Activated T-cell treated with anti-CD3 and anti-CD28 coated beads for 4 hours (primary cell): ENCODE results near the gene ALPK1.
"Not testable (repeated sequence)": the region's sequence is repeated elsewhere in the genome, so short reads cannot be mapped to it uniquely, and the experiment has no call there.

Experiments used
- DNase-seq: peaks from one replicate; pipeline ENCODE4 v3.0.0-alpha.2; 2020

ALPK1 gene

DNA sequence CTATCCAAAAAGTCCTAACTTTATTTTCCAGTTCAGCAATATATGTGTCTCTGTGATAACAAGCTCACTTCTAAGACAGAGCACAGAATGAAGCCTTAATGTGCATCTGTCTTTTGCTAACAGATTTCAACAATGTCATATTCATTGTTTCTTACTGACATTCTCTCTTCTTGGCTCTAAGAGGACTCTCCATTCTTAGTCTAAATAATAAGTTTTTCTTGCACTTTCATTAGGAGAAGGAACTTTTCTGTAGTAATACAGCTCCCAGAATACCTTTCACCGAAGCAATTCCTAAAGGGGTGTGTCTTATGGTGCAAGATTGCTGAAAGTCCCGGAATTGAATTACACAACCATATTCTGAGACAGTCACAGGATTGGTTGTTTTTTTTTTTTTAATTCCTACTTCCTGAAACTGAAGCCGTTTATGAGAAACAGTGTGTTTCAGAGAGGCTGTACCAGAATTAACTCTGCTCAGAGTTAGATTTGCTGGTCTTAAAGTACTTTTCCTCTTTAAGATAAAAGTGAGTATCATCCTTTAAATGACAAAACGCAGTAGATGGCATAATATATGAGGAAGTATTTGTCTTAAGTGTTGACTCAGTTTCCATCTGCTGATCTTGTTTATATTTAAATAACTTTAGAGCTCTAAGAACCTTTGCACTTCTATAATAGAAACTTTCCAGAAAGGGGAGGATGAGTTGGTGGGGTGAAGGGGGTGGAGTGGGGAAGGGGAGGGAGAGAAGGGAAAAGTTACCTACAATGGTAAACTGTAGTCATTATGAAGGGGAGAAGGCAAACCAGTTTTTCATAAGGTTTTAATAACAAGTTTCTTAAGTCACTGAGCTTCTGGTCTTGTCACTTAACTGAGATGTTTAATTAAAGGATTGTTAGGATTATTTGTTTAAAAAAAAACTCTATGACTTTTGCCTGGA is at the start of gene ALPK1:
Gene ALPK1 (plus strand): TSS at position 421 of the 932 bp plus-strand sequence.
- DNase-seq = no peak

- no peak for DNase-seq
Observed at GRCh38 chr4:112251019-112251643, 46.0 kb upstream of the ALPK1 start.

GRCh38 chr4:112252234-112252633 is 44.9 kb upstream of the ALPK1 start:
- no peak for DNase-seq

DNA sequence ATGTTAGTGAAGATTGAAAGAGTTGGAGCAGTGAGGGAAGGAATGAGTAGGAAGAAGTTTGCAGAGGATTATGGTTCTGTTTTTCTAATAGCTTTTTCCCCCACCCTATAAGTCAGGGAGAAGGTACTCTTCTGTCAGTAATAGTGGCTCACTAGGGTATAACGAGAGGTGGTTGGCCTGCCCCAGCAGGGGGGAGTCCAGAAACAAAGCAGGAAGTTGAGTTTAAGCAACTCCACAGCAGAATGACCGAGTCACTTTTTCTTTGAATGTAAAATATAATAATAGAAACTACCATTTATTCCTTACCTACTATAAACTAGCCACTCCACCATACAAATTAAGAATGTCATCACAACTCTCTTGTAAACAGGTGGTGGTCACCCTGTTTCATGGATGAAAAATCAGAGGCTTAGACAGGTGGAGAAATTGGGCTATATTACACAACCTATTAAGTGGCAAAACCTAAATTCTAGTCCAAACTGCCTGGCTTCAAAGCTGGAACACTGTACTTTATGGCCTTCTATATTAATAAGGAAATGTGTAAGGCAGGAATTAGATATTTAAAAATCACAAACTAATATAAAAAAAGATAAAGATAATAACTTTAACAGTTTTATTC is 43.7 kb upstream of the ALPK1 start:
- no peak for DNase-seq

DNA sequence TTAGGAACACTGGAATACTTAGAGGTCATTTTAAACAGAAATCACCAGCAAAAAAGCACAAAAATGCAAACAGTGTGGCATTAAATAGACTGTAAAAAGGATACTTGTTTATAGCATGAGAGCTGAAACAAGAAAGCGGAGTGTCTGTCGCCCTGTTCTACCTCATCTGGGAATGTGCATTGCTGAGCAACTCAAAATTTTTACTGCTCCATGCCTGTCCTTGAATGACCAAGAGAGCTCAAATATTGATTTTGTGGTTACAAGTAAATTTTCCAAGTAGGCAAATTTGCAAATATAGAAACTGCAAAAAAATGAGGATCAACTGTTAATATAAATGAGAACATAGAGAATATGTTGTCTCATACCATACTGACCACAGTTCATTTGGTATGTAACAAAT is 40.1 kb upstream of the ALPK1 start:
- no peak for DNase-seq

DNA sequence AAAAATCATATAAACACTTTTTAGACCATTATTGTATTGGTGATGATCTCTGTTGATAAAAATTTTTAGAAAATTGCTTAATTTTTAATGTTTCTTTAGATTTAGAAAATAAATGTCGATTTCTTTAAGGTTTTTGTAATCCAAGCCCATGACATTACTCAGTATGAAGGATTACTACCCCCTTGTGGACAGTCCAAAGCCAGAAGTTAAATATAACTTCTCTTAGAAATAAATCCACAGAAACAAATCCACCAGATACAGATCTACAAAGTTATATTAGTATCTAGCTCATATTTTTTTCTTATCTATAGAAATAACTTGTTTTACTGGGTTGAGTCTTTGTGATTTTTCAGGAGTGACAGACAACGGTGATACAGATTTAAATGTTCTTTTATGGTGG is 30.3 kb upstream of the ALPK1 start:
- no peak for DNase-seq

DNA sequence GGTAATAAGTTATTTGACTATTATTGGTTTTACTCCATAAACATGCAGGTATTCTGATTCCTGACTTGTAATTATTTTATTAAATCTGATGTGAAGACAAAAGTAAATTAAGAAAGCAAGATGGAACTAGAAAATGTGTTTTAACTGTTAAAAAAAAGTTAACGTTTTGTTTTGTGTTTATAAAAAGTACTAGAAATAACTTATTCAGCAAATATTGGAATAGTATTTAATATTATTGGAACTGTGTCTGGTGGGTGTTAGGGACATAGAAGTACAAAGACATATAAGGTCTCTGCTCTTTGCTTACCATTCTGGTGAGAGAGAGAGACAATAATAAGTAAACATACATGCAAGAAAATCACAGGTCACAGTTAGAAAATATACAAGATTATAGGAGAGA is 27.1 kb upstream of the ALPK1 start:
- DNase-seq = no peak

GRCh38 chr4:112270640-112271421 is 26.3 kb upstream of the ALPK1 start:
- DNase-seq = no peak

DNA sequence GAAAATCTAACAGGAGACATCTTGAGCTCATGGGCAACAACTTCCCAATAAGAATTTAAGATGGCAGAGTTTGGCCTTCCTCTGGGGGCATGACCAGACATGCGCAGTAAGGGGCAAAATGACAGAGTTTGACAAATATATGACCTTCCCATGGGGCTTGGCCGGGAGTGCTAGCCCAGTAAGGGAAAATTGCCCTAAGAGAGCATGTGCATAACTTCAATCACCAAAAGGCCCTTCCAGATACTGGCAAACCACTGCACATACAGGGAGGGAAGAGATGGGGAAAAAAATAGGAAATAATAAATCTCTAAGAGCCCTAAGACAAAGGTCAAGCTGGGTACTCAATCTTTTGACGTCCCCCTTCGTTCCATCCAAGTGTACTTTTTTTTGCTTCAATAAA is 24.9 kb upstream of the ALPK1 start:
- no peak for DNase-seq

GRCh38 chr4:112274959-112275358 is 22.2 kb upstream of the ALPK1 start:
- no peak for DNase-seq

DNA sequence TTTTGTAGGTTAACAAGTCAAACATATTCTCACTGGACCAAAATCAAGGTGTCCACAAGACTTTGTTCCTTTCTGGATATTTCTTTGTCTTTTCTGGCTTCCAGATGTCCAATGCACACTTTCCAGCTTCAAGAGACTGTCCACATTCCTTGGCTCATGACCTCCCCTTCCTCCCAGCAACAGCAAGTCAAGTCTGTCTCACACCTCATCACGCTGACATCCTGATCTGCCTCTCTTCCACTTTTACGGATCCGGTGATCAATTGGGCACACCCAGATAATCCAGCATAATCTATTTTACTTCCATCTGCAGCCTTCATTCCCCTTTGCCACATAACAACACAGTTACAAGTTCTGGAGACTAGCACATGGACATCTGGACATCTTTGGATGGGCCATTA is 21.1 kb upstream of the ALPK1 start:
- DNase-seq = no peak

- DNase-seq = no peak
Observed at GRCh38 chr4:112277220-112277619, 19.9 kb upstream of the ALPK1 start.

- DNase-seq = no peak
Observed at GRCh38 chr4:112277705-112278448, 19.3 kb upstream of the ALPK1 start.

DNA sequence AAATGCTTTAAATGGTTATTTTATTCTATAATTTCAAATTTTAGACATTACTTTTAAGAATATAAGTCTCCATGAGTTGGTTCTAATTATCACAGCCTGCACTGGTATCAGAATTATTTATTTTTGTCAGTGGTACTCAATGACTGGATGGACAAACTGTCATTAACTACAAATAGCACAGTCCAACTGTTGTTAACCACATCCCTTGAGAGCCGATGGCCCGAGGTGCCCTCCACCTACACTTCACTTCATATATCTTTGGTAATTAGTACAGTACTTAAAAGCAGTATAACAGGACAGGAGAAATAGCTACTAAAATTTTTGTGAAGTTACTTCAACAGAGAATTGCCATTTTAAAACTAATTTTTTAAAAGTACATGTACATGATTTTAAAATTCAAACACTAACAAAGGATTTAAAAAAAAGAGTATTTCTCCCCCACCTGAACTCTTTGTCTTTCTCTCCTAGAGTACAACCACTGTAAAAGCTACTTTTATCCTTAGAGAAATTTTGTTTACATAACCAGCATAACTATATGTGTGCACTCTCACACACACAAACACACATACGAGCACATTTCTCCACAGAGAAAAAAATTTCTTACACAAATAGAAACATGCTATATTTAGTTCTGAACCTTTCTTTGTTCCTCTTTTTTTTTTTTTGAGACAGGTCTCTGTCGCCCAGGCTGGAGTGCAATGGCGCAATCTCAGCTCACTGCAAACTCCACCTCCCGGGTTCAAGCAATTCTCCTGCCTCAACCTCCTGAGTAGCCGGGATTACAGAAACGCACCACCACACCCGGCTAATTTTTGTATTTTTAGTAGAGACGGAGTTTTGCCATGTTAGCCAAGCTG is 17.9 kb upstream of the ALPK1 start:
- no peak for DNase-seq

GRCh38 chr4:112279882-112280315 is 17.3 kb upstream of the ALPK1 start:
- DNase-seq = no peak

DNA sequence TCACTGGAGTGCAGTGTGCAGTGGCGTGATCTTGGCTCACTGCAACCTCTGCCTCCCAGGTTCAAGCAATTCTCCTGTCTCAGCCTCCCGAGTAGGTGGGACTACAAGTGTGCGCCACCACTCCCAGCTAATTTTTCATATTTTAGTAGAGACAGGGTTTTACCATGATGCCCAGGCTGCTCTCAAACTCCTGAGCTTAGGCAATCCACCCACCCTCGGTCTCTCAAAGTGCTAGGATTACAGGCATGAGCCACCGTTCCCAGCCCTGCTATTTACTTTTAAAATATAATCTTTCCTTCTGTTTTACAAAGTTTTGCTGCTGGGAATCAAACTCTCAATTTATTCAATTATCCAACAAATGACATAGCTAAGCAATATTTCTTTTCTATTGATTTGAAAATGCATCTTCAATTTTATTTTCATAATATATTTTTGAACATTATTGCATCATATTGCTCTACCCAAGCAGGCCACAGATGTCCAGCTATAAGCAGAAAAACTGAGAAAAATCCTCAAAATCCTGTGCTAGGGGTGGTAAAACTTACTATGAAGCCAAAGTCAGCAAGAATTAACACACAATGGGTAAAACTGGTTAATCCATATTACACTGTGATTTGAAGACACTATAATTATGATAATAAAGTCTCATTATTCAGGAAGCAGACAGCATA is 16.6 kb upstream of the ALPK1 start:
- no peak for DNase-seq

GRCh38 chr4:112281895-112282398 is 15.2 kb upstream of the ALPK1 start:
- DNase-seq = not testable (repeated sequence)

DNA sequence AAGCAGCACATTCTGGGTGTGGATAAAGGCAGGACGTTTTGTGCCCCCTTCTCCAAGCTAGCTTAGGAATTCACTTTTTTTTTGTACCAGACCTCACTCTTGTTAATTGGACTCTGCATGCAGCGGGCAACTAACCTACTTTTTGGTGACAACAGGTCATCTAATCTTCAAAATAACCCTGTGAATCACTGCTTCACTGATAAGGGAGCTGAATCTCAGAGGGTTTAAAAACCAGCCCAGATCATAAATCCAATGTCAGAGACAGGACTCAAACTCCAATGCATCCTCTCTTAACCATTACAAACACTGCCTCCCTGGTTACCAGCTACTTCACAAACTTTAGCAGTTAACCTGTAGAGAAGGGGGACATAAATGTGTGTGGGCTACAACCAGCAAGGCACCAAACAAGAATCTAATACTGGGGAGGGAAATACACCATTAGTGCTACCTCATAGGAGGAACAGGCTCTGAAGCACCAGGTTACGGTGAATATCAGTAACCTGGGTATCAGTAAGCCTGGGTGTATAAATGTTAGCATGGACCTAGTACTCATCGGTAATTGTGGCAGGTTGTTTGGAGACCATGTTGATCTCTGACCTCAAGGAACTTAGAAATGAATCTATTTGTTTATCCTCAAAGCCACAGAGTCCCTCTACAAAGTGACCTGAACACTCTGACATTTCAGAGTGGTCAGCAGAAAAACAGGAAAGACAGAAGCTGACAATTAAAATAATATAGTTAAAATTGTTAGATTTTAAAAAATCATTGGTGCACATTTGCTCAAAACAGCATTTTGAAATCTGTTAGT is 14.1 kb upstream of the ALPK1 start:
- no peak for DNase-seq

DNA sequence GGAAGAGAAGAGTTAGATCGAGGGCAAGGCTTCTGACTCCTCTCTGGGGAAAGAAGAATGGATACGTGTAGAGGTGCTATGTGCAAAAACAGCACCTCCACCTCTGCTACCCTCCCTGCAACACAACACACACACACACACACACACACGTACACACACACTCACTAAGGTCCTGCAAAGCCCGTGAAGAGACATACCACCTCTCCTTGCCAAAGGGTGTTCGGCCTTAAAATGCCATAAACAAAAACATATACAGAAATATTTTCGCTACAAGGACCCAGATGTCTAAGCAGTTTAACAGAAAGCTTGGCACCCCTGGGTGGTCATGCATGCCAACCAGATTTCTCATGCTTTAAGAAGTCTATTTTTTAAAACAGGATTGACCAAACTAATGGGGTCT is 13.0 kb upstream of the ALPK1 start:
- DNase-seq = no peak
